ENCODE results near the gene CCND3. TPM values are rescaled to one million over a fixed set of nuclear protein-coding genes. Genes with fewer than 3 reads are reported as not detected.
A peak's percentile ranks its signal among the peaks of the same experiment; 100 is the strongest.

The CCND3 gene
- total RNA-seq, 1 experiment from 2014 or later = 75.1 TPM

GRCh38 chr6:41958022-41958856 lies 16.6 kb upstream of the CCND3 start:
- H3K4me1 ChIP-seq (replicated peaks; ENCODE audit: insufficient read depth) = peaks cover 12% of the 10 kb centered on the region
- H3K27me3 ChIP-seq (ENCODE audit: insufficient read depth, low read depth) = no peaks in the 10 kb centered on the region
- no peaks in the 10 kb centered on the region for H3K36me3 ChIP-seq (ENCODE audit: low read depth)
- no peak for DNase-seq
- ChIA-PET CTCF (no interaction called here), POLR2A (ENCODE audit: unreplicated experiment) (no interaction called here)
- H3K9me2 ChIP-seq (ENCODE audit: insufficient read depth) = no peaks in the 10 kb centered on the region
- H3K4me2 ChIP-seq = no peak overlapping the region
- H3K9me3 ChIP-seq (ENCODE audit: insufficient read depth, low read depth) = no peaks in the 10 kb centered on the region
- intact Hi-C loops (cut with micrococcal nuclease; ENCODE audit: unreplicated experiment) = no loop called here
- no peak overlapping the region for H3K4me3 ChIP-seq
- no peaks in the 10 kb centered on the region for H3K79me2 ChIP-seq (ENCODE audit: low read depth)
- H2AFZ ChIP-seq = no peak overlapping the region
- no peaks in the 10 kb centered on the region for H4K20me1 ChIP-seq (ENCODE audit: insufficient read depth)
- H3K27ac ChIP-seq = no peak overlapping the region
- H3F3A ChIP-seq (ENCODE audit: insufficient read depth, low read depth) = peaks cover 13% of the 10 kb centered on the region; the same call in 1 of the 2 replicates
- TF ChIP-seq CTCF (conservative IDR thresholded peaks at IDR 0.05) (no peak), EZH2 (IDR thresholded peaks at IDR 0.05; ENCODE audit: low read depth) (no peak)
- BruUV-seq (replicated peaks) = no TSS peak

- ChIA-PET CTCF (no interaction called here), POLR2A (ENCODE audit: unreplicated experiment) (no interaction called here)
- no peaks in the 10 kb centered on the region for H3K79me2 ChIP-seq (ENCODE audit: low read depth)
- no peaks in the 10 kb centered on the region for H3K9me2 ChIP-seq (ENCODE audit: insufficient read depth)
- H3K9me3 ChIP-seq (ENCODE audit: insufficient read depth, low read depth) = no peaks in the 10 kb centered on the region
- no peak overlapping the region for H2AFZ ChIP-seq
- no peaks in the 10 kb centered on the region for H4K20me1 ChIP-seq (ENCODE audit: insufficient read depth)
- DNase-seq = no peak
- H3K4me1 ChIP-seq (replicated peaks; ENCODE audit: insufficient read depth) = peaks cover 11% of the 10 kb centered on the region
- H3K27me3 ChIP-seq (ENCODE audit: insufficient read depth, low read depth) = no peaks in the 10 kb centered on the region
- intact Hi-C loops (cut with micrococcal nuclease; ENCODE audit: unreplicated experiment) = no loop called here
- no peak overlapping the region for H3K4me3 ChIP-seq
- peaks cover 13% of the 10 kb centered on the region; the same call in 1 of the 2 replicates for H3F3A ChIP-seq (ENCODE audit: insufficient read depth, low read depth)
- no peaks in the 10 kb centered on the region for H3K36me3 ChIP-seq (ENCODE audit: low read depth)
- H3K27ac ChIP-seq = no peak overlapping the region
- BruUV-seq (replicated peaks) = no TSS peak
- TF ChIP-seq CTCF (conservative IDR thresholded peaks at IDR 0.05) (no peak), EZH2 (IDR thresholded peaks at IDR 0.05; ENCODE audit: low read depth) (no peak)
- H3K4me2 ChIP-seq = no peak overlapping the region
These were observed 15.5 kb upstream of the CCND3 start for GRCh38 chr6:41957117-41957516.

DNA sequence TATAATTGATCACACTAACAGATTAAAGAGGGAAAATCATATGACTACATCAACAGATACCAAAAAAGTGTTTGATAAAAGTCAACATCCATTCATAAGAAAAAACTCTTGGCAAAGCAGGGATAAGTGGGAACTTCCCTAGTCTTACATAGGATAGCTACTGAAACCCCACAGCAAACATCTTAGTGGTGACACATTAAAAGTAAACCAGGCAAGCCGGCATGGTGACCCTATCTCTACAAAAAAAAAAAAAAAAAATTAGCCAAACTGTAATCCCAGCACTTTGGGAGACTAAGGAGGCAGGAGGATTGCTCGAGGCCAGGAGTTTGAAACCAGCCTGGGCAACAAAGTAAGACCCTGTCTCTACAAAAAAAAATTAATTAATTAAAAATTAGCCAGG lies 13.8 kb upstream of the CCND3 start:
- DNase-seq = peak in 1 of 2 experiments; percentile 52
- Histone ChIP-seq H3K4me3 (no peak overlapping the region), H3K9me2 (ENCODE audit: insufficient read depth) (no peaks in the 10 kb centered on the region), H4K20me1 (ENCODE audit: insufficient read depth) (no peaks in the 10 kb centered on the region), H3K4me2 (no peak overlapping the region), H3K27ac (peak overlapping the region; percentile 9), H2AFZ (no peak overlapping the region), H3K9me3 (ENCODE audit: insufficient read depth, low read depth) (no peaks in the 10 kb centered on the region), H3K79me2 (ENCODE audit: low read depth) (no peaks in the 10 kb centered on the region), H3K27me3 (ENCODE audit: insufficient read depth, low read depth) (no peaks in the 10 kb centered on the region), H3F3A (ENCODE audit: insufficient read depth, low read depth) (peaks cover 13% of the 10 kb centered on the region; the same call in 1 of the 2 replicates), H3K4me1 (replicated peaks; ENCODE audit: insufficient read depth) (no peaks in the 10 kb centered on the region; the same call in 1 of the 2 replicates), H3K36me3 (ENCODE audit: low read depth) (no peaks in the 10 kb centered on the region)
- CTCF ChIA-PET = no interaction called here
- TF ChIP-seq CTCF (conservative IDR thresholded peaks at IDR 0.05) (no peak), EZH2 (IDR thresholded peaks at IDR 0.05; ENCODE audit: low read depth) (no peak)
- POLR2A ChIA-PET (ENCODE audit: unreplicated experiment) = interaction anchor here (0.5 to 0.6 kb wide), 2 partner anchors 9 to 60 kb away, joined by 6 to 14 read pairs; no protein-coding TSS in a partner anchor
- BruUV-seq (replicated peaks) = no TSS peak
- intact Hi-C loops (cut with micrococcal nuclease; ENCODE audit: unreplicated experiment) = no loop called here
